HCT116 (cell line): Measurements from ENCODE around the gene RIMKLA. TPM values are rescaled to one million over a fixed set of nuclear protein-coding genes. Genes with fewer than 3 reads are reported as not detected.

Source experiments
- ATAC-seq: fragments of 200-7000 bp; cut with Tn5 transposase; 2 replicates; pipeline ENCODE4 v1.9.1; 2020; ENCODE audit warnings: mild to moderate bottlenecking, moderate library complexity
- BruUV-seq: library from RNA; stranded (reverse); fragments of 400-500 nt; replicated peaks from 2 replicates; lab custom pipeline; 2021; lab: Mats Ljungman, UMichigan
- CTCF ChIA-PET: fragments of 300-600 bp; sonication (Branson Sonifier 250); formaldehyde crosslinking; loops from one replicate; lab custom pipeline; 2021; ENCODE audit warnings: antibody characterized with exemption; lab: Charles Lee
- POLR2A ChIA-PET: fragments of 300-600, 350-600 bp; sonication (Branson Sonifier 250); formaldehyde crosslinking; loops from one replicate; lab custom pipeline; 2021; ENCODE audit warnings: antibody characterized with exemption; lab: Charles Lee
- RAD21 ChIA-PET, 2 experiments: fragments of 300-600 bp; sonication (Branson Sonifier 250); formaldehyde crosslinking; loops; one replicate each; lab custom pipeline; 2023; ENCODE audit warnings: low total read pairs in 2 of 2; ENCODE audit not compliant: uncharacterized antibody in 2 of 2, unreplicated experiment in 2 of 2, low non-redundant PET in 1 of 2; lab: Charles Lee
- DNase-seq: peaks from one replicate; pipeline ENCODE4 v3.0.0-alpha.2; 2010; ENCODE audit warnings: low read depth, low spot score
- H2AFZ ChIP-seq: fragments of 200-600 bp; shearing (Covaris generic), sonication (generic); 2 replicates; pipeline ENCODE4 v1.6.1; 2017; ENCODE audit warnings: low read depth, mixed run types, mixed read lengths, antibody characterized with exemption, low read length; ENCODE audit not compliant: poor library complexity, severe bottlenecking
- H3K27ac ChIP-seq: 2 replicates; pipeline ENCODE4 v1.5.1; 2012; ENCODE audit warnings: low read depth, low read length
- H3K27me3 ChIP-seq: fragments of 200-600 bp; sonication (generic); 2 replicates; pipeline ENCODE4 v1.6.1; 2016; ENCODE audit warnings: mixed run types, low read length, mixed read lengths; ENCODE audit not compliant: insufficient read depth
- H3K36me3 ChIP-seq, 2 experiments: fragments of 200-500 bp in 1 of 2; fragments of 200-600 bp in 1 of 2; sonication (Bioruptor generic) in 1 of 2; sonication (generic) in 1 of 2; 2 replicates each; pipeline versions ENCODE4 v1.5.1 to v1.6.1; 2014 to 2016; ENCODE audit warnings: low read length in 2 of 2, inconsistent platforms in 1 of 2, mixed read lengths in 1 of 2, mixed run types in 1 of 2; ENCODE audit not compliant: insufficient read depth in 2 of 2, control insufficient read depth in 1 of 2
- H3K4me1 ChIP-seq, 2 experiments: fragments of 200-600 bp in 1 of 2; sonication (generic) in 1 of 2; 2 replicates each; pipeline versions ENCODE4 v1.5.1 to v1.6.1; 2012 to 2017; ENCODE audit warnings: low read length in 2 of 2, inconsistent platforms in 1 of 2, mild to moderate bottlenecking in 1 of 2, mixed read lengths in 1 of 2, mixed run types in 1 of 2, moderate library complexity in 1 of 2; ENCODE audit not compliant: insufficient read depth in 2 of 2, control insufficient read depth in 1 of 2
- H3K4me2 ChIP-seq: fragments of 200-600 bp; sonication (generic); 2 replicates; pipeline ENCODE4 v1.6.1; 2017; ENCODE audit warnings: mixed run types, low read length, mixed read lengths
- H3K4me3 ChIP-seq, 2 experiments: fragments of 200-600 bp in 1 of 2; sonication (generic) in 1 of 2; replicated peaks in 1 of 2; 2 replicates each; pipeline ENCODE4 v1.5.1; 2011 to 2016; ENCODE audit warnings: low read length in 2 of 2, control low read depth in 1 of 2, low read depth in 1 of 2, mild to moderate bottlenecking in 1 of 2, mixed read lengths in 1 of 2, mixed run types in 1 of 2
- H3K79me2 ChIP-seq: fragments of 200-600 bp; sonication (generic); 2 replicates; pipeline ENCODE4 v1.6.1; 2017; ENCODE audit warnings: mild to moderate bottlenecking, mixed run types, low read length, moderate library complexity, mixed read lengths; ENCODE audit not compliant: insufficient read depth
- H3K9ac ChIP-seq: fragments of 200-600 bp; sonication (generic); 2 replicates; pipeline ENCODE4 v1.6.1; 2016; ENCODE audit warnings: low read length, mixed read lengths
- H3K9me2 ChIP-seq: fragments of 200-600 bp; sonication (generic), shearing (Covaris generic); 2 replicates; pipeline ENCODE4 v1.6.1; 2017; ENCODE audit warnings: mixed run types, mild to moderate bottlenecking, moderate library complexity; ENCODE audit not compliant: insufficient read depth
- H3K9me3 ChIP-seq, 2 experiments: fragments of 200-500 bp in 1 of 2; fragments of 200-600 bp in 1 of 2; sonication (Bioruptor generic) in 1 of 2; sonication (generic) in 1 of 2; 2 replicates each; pipeline ENCODE4 v1.6.1; 2014 to 2017; ENCODE audit warnings: low read length in 2 of 2, mixed read lengths in 2 of 2, inconsistent platforms in 1 of 2, low read depth in 1 of 2, mild to moderate bottlenecking in 1 of 2, mixed run types in 1 of 2, moderate library complexity in 1 of 2; ENCODE audit not compliant: control insufficient read depth in 1 of 2, insufficient read depth in 1 of 2
- H4K20me1 ChIP-seq: fragments of 200-600 bp; sonication (generic), shearing (Covaris generic); 2 replicates; pipeline ENCODE4 v1.6.1; 2017; ENCODE audit warnings: mixed run types, mild to moderate bottlenecking, moderate library complexity; ENCODE audit not compliant: insufficient read depth
- CBX3 ChIP-seq: IDR thresholded peaks from 2 replicates; pipeline ENCODE4 v1.6.1; 2012; ENCODE audit warnings: low read depth
- CEBPB ChIP-seq: IDR thresholded peaks from 2 replicates; pipeline ENCODE4 v1.6.1; 2012; ENCODE audit warnings: low read depth
- EGR1 ChIP-seq: IDR thresholded peaks from 2 replicates; pipeline ENCODE4 v1.6.1; 2012; ENCODE audit warnings: low read depth
- ELF1 ChIP-seq: IDR thresholded peaks from 2 replicates; pipeline ENCODE4 v1.6.1; 2012; ENCODE audit warnings: low read depth, borderline replicate concordance
- FOSL1 ChIP-seq: IDR thresholded peaks from 2 replicates; pipeline ENCODE4 v1.6.1; 2012; ENCODE audit warnings: low read depth
- POLR2A ChIP-seq: IDR thresholded peaks from 2 replicates; pipeline ENCODE4 v1.7.0; 2011; ENCODE audit warnings: borderline replicate concordance; ENCODE audit not compliant: insufficient read depth, insufficient read length; ENCODE audit errors: extremely low read depth
- POLR2AphosphoS5 ChIP-seq: IDR thresholded peaks from 2 replicates; pipeline ENCODE4 v1.6.1; 2011; ENCODE audit warnings: mild to moderate bottlenecking, low read depth, low read length, moderate library complexity
- RAD21 ChIP-seq: IDR thresholded peaks from 2 replicates; pipeline ENCODE4 v1.6.1; 2012; ENCODE audit warnings: low read depth, mild to moderate bottlenecking
- SIN3A ChIP-seq: IDR thresholded peaks from 2 replicates; pipeline ENCODE4 v1.6.1; 2012; ENCODE audit warnings: low read depth
- SRF ChIP-seq: IDR thresholded peaks from 2 replicates; pipeline ENCODE4 v1.6.1; 2012; ENCODE audit warnings: low read depth
- TCF7L2 ChIP-seq: IDR thresholded peaks from 2 replicates; pipeline ENCODE4 v1.7.0; 2011; ENCODE audit warnings: borderline replicate concordance, inconsistent platforms; ENCODE audit not compliant: insufficient read depth, insufficient read length; ENCODE audit errors: extremely low read depth
- YY1 ChIP-seq: IDR thresholded peaks from 2 replicates; pipeline ENCODE4 v1.6.1; 2011; ENCODE audit warnings: low read length, low read depth, moderate library complexity, mild to moderate bottlenecking; ENCODE audit not compliant: insufficient replicate concordance; ENCODE audit errors: extremely low read depth
- intact Hi-C: fragments of 100-400 bp; cut with micrococcal nuclease; formaldehyde crosslinking; loops from 2 replicates; pipeline ENCODE4 v1.10.0; 2022
- total RNA-seq: library from RNA; stranded (reverse); gene quantifications from one replicate; pipeline ENCODE4 v1.2.1, GENCODE V29; 2021; ENCODE audit not compliant: unreplicated experiment
- TF ChIP-seq, protein P1 (sequence below): IDR thresholded peaks from 2 replicates; pipeline ENCODE4 v1.6.1; 2012
- TF ChIP-seq, protein P2 (sequence below): IDR thresholded peaks from 2 replicates; pipeline ENCODE4 v1.6.1; 2011; ENCODE audit warnings: mild to moderate bottlenecking, low read length, moderate library complexity; ENCODE audit not compliant: insufficient replicate concordance; ENCODE audit errors: extremely low read depth
- TF ChIP-seq, protein P3 (sequence below): IDR thresholded peaks from 2 replicates; pipeline ENCODE4 v1.6.1; 2012
- TF ChIP-seq, protein P4 (sequence below), 3 experiments: fragments of 200-600 bp in 1 of 3; sonication (generic) in 1 of 3; IDR thresholded peaks in 2 of 3; conservative IDR thresholded peaks in 1 of 3; 2 replicates each; pipeline ENCODE4 v1.5.1; 2012 to 2017; ENCODE audit warnings: low read depth in 2 of 3, low read length in 2 of 3, antibody characterized with exemption in 1 of 3, borderline replicate concordance in 1 of 3, control low read depth in 1 of 3, mild to moderate bottlenecking in 1 of 3, mixed read lengths in 1 of 3, mixed run types in 1 of 3, moderate library complexity in 1 of 3; ENCODE audit not compliant: insufficient read depth in 1 of 3

Gene RIMKLA
- total RNA-seq, 1 experiment from 2014 or later, result 4.9 TPM

DNA sequence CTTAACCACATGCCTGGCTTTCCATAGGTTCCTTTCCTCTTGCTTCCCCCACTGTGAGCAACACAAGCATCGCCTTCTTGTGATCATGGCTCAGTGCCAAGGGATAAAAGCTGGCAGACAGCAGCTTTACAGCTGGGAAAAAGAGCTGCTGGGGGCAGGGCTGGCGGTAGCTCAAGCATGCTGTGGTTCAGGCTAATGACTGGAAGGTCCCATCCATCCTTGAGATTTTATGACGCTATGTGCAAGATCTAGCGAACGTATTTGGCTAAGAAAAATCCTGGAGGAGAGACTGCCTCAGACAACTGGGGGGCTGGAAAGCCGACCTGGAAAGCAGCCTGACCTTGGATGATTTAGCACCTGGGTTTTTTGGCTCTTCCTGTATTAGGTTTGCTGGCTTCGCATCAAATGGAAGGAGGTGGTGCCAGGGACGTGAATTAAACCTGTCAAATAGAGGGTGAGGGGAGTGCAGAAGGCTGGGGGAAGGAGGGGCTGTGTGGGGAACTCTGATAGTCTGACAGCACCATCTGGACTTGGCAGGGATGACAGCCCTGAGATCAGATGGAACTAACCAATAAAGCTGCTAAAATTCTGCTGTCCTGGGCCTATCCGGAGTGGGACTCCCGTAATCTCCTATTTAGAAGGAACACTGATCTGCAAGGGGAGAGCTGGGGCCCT lies 40.5 kb downstream of the RIMKLA start:
- DNase-seq (no peak), ATAC-seq (no peak)
- H3K79me2 ChIP-seq, result no peaks in the 10 kb centered on the region
- no peaks in the 10 kb centered on the region for H4K20me1 ChIP-seq
- H3K27ac ChIP-seq, result no peak overlapping the region
- H3K27me3 ChIP-seq, result no peaks in the 10 kb centered on the region
- RAD21 ChIA-PET, result no interaction called here
- TF ChIP-seq RAD21 (no peak), POLR2AphosphoS5 (no peak), SIN3A (no peak), TCF7L2 (no peak), CEBPB (no peak), SRF (no peak), YY1 (no peak), CBX3 (no peak), FOSL1 (no peak), POLR2A (no peak), ELF1 (no peak), EGR1 (no peak)
- TF ChIP-seq, protein P1, sequence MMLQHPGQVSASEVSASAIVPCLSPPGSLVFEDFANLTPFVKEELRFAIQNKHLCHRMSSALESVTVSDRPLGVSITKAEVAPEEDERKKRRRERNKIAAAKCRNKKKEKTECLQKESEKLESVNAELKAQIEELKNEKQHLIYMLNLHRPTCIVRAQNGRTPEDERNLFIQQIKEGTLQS, result no peak
- TF ChIP-seq, protein P2, sequence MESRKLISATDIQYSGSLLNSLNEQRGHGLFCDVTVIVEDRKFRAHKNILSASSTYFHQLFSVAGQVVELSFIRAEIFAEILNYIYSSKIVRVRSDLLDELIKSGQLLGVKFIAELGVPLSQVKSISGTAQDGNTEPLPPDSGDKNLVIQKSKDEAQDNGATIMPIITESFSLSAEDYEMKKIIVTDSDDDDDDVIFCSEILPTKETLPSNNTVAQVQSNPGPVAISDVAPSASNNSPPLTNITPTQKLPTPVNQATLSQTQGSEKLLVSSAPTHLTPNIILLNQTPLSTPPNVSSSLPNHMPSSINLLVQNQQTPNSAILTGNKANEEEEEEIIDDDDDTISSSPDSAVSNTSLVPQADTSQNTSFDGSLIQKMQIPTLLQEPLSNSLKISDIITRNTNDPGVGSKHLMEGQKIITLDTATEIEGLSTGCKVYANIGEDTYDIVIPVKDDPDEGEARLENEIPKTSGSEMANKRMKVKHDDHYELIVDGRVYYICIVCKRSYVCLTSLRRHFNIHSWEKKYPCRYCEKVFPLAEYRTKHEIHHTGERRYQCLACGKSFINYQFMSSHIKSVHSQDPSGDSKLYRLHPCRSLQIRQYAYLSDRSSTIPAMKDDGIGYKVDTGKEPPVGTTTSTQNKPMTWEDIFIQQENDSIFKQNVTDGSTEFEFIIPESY, result no peak
- TF ChIP-seq, protein P3, sequence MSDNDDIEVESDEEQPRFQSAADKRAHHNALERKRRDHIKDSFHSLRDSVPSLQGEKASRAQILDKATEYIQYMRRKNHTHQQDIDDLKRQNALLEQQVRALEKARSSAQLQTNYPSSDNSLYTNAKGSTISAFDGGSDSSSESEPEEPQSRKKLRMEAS, result no peak
- TF ChIP-seq, protein P4, sequence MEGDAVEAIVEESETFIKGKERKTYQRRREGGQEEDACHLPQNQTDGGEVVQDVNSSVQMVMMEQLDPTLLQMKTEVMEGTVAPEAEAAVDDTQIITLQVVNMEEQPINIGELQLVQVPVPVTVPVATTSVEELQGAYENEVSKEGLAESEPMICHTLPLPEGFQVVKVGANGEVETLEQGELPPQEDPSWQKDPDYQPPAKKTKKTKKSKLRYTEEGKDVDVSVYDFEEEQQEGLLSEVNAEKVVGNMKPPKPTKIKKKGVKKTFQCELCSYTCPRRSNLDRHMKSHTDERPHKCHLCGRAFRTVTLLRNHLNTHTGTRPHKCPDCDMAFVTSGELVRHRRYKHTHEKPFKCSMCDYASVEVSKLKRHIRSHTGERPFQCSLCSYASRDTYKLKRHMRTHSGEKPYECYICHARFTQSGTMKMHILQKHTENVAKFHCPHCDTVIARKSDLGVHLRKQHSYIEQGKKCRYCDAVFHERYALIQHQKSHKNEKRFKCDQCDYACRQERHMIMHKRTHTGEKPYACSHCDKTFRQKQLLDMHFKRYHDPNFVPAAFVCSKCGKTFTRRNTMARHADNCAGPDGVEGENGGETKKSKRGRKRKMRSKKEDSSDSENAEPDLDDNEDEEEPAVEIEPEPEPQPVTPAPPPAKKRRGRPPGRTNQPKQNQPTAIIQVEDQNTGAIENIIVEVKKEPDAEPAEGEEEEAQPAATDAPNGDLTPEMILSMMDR (IDR thresholded peaks at IDR 0.05 in 2 of 3, conservative IDR thresholded peaks at IDR 0.05 in 1 of 3; ENCODE audit: borderline replicate concordance in 1 of 3, insufficient read depth in 1 of 3, low read depth in 2 of 3, low read length in 2 of 3), result no peak
- TF ChIP-seq, all 23 proteins: peak for 0
- no peaks in the 10 kb centered on the region for H3K4me1 ChIP-seq
- H3K4me3 ChIP-seq, result no peak overlapping the region
- no peaks in the 10 kb centered on the region for H3K9me2 ChIP-seq
- H3K4me2 ChIP-seq, result no peak overlapping the region
- H3K9me3 ChIP-seq, result no peaks in the 10 kb centered on the region
- ChIA-PET CTCF (no interaction called here), POLR2A (no interaction called here)
- no peaks in the 10 kb centered on the region for H3K36me3 ChIP-seq
- H2AFZ ChIP-seq, result no peak overlapping the region
- no peak overlapping the region for H3K9ac ChIP-seq
- BruUV-seq, result no TSS peak
- intact Hi-C loops, result no loop called here
